ENCODE measurements around the gene ALK.

DNA sequence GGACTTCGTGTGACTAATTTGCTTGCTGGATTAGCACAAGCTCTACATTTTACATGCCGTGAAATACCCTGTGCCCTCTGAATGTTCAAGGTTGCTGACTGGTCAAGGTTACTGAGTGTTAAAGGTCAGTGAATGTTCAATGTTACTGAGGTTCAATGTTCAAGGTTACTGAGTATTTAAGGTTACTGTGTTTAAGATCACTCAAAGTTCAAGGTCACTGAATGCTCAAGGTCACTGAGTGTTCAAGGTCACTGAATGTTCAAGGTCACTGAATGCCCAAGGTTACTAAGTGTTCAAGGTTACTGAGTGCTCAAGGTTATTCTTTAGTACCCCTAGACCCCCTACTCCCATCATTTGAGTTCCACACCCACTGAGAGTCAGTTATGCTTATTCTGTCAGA, 528.6 kb downstream of the ALK start:
- TF ChIP-seq CTCF (IDR thresholded peaks at IDR 0.05) (no peak), POLR2A (IDR thresholded peaks at IDR 0.05) (no peak)

Data from thyroid gland (tissue), 4 donors.